SK-N-SH (cell line): ENCODE data around the gene UAP1L1. TPM values are rescaled to one million over a fixed set of nuclear protein-coding genes. Genes with fewer than 3 reads are reported as not detected.

Experiments
- CTCF ChIA-PET: fragments of 300-600, 350-600 bp; formaldehyde crosslinking; extraction: SDS; loops from one replicate; lab custom pipeline; 2021; lab: Yijun Ruan, JAX
- POLR2A ChIA-PET: fragments of 350-600 bp; sonication (Branson Sonifier 250); formaldehyde crosslinking; extraction: SDS; loops from one replicate; lab custom pipeline; 2020; ENCODE audit warnings: antibody characterized with exemption, inconsistent platforms; lab: Yijun Ruan, JAX
- DNase-seq: peaks from one replicate; pipeline ENCODE4 v3.0.0; 2012
- H2AFZ ChIP-seq: fragments of 200-600 bp; sonication (generic); 2 replicates; pipeline ENCODE4 v1.8.1; 2016; ENCODE audit warnings: antibody characterized with exemption, mild to moderate bottlenecking, low read depth
- H3F3A ChIP-seq: fragments of 200-600 bp; sonication (generic); replicated peaks from 2 replicates; pipeline ENCODE3; 2016; ENCODE audit warnings: antibody characterized with exemption, mild to moderate bottlenecking; ENCODE audit not compliant: insufficient read depth
- H3K27ac ChIP-seq, 2 experiments: fragments of 200-500 bp in 1 of 2; fragments of 200-600 bp in 1 of 2; sonication (Bioruptor generic) in 1 of 2; sonication (generic), shearing (Covaris generic) in 1 of 2; 2 replicates each; pipeline versions ENCODE4 v1.5.1 to v1.6.1; 2014 to 2016; ENCODE audit warnings: low read depth in 2 of 2, inconsistent platforms in 1 of 2, low read length in 1 of 2, mild to moderate bottlenecking in 1 of 2, mixed read lengths in 1 of 2
- H3K27me3 ChIP-seq: fragments of 200-600 bp; sonication (generic), shearing (Covaris generic); 2 replicates; pipeline ENCODE4 v1.6.1; 2016; ENCODE audit warnings: mixed run types; ENCODE audit not compliant: insufficient read depth
- H3K36me3 ChIP-seq, 2 experiments: fragments of 200-500 bp in 1 of 2; fragments of 200-600 bp in 1 of 2; sonication (Bioruptor generic) in 1 of 2; sonication (generic) in 1 of 2; replicated peaks in 1 of 2; 2 replicates each; pipeline versions ENCODE3 to v1.5.1; 2014 to 2016; ENCODE audit warnings: low read length in 1 of 2, mild to moderate bottlenecking in 1 of 2; ENCODE audit not compliant: insufficient read depth in 2 of 2, control insufficient read depth in 1 of 2
- H3K4me1 ChIP-seq, 2 experiments: fragments of 200-500 bp in 1 of 2; fragments of 200-600 bp in 1 of 2; sonication (Bioruptor generic) in 1 of 2; sonication (generic), shearing (Covaris generic) in 1 of 2; 2 replicates each; pipeline versions ENCODE4 v1.5.1 to v1.6.1; 2014 to 2016; ENCODE audit warnings: low read depth in 1 of 2, low read length in 1 of 2, mixed run types in 1 of 2; ENCODE audit not compliant: insufficient read depth in 2 of 2, control insufficient read depth in 1 of 2
- H3K4me2 ChIP-seq: fragments of 200-600 bp; sonication (generic), shearing (Covaris generic); 2 replicates; pipeline ENCODE4 v1.6.1; 2017; ENCODE audit warnings: mixed run types
- H3K4me3 ChIP-seq, 2 experiments: fragments of 200-500 bp in 1 of 2; fragments of 200-600 bp in 1 of 2; sonication (Bioruptor generic) in 1 of 2; sonication (generic), shearing (Covaris generic) in 1 of 2; 2 replicates each; pipeline versions ENCODE4 v1.5.1 to v1.8.1; 2014 to 2016; ENCODE audit warnings: low read depth in 2 of 2, inconsistent platforms in 1 of 2, low read length in 1 of 2, mild to moderate bottlenecking in 1 of 2, mixed read lengths in 1 of 2, moderate library complexity in 1 of 2
- H3K79me2 ChIP-seq: fragments of 200-600 bp; sonication (generic); 2 replicates; pipeline ENCODE4 v1.8.1; 2017; ENCODE audit warnings: mild to moderate bottlenecking; ENCODE audit not compliant: insufficient read depth
- H3K9ac ChIP-seq: fragments of 200-600 bp; sonication (generic); 2 replicates; pipeline ENCODE4 v1.6.1; 2017; ENCODE audit warnings: mixed run types
- H3K9me2 ChIP-seq: fragments of 200-600 bp; sonication (generic); 2 replicates; pipeline ENCODE4 v1.6.1; 2017; ENCODE audit warnings: mixed run types
- H3K9me3 ChIP-seq: fragments of 200-600 bp; sonication (generic); 2 replicates; pipeline ENCODE4 v1.6.1; 2017; ENCODE audit warnings: mixed run types, mild to moderate bottlenecking, moderate library complexity
- H4K20me1 ChIP-seq: fragments of 200-600 bp; sonication (generic); 2 replicates; pipeline ENCODE4 v1.6.1; 2017; ENCODE audit warnings: mild to moderate bottlenecking, mixed run types; ENCODE audit not compliant: insufficient read depth
- CHD2 ChIP-seq: fragments of 150-350 bp; IDR thresholded peaks from 2 replicates; pipeline ENCODE4 v1.6.1; 2018; ENCODE audit warnings: low read length; ENCODE audit not compliant: partially characterized antibody
- EP300 ChIP-seq, 2 experiments: IDR thresholded peaks; 2 replicates each; pipeline versions ENCODE4 v1.4.0 to v1.6.1; 2012; ENCODE audit warnings: borderline replicate concordance in 1 of 2, low read depth in 1 of 2, low read length in 1 of 2
- FOXM1 ChIP-seq: IDR thresholded peaks from 2 replicates; pipeline ENCODE4 v1.4.0; 2012; ENCODE audit warnings: low read depth, mild to moderate bottlenecking
- GABPA ChIP-seq: IDR thresholded peaks from 2 replicates; pipeline ENCODE4 v1.4.0; 2012; ENCODE audit warnings: low read depth, mild to moderate bottlenecking
- GATA2 ChIP-seq: sonication (generic); formaldehyde crosslinking; IDR thresholded peaks from 2 replicates; pipeline ENCODE4 v1.5.0; 2020; ENCODE audit warnings: mild to moderate bottlenecking, missing genetic modification reagents
- JUND ChIP-seq: IDR thresholded peaks from 2 replicates; pipeline ENCODE4 v1.4.0; 2012
- MEF2A ChIP-seq: IDR thresholded peaks from 2 replicates; pipeline ENCODE4 v1.4.0; 2012; ENCODE audit warnings: low read depth, borderline replicate concordance
- MXI1 ChIP-seq: IDR thresholded peaks from 2 replicates; pipeline ENCODE4 v1.6.1; 2012; ENCODE audit warnings: mild to moderate bottlenecking, low read depth, low read length, improper control_type of control experiment
- NFIC ChIP-seq: IDR thresholded peaks from 2 replicates; pipeline ENCODE4 v1.4.0; 2012; ENCODE audit warnings: borderline replicate concordance
- POLR2AphosphoS5 ChIP-seq: IDR thresholded peaks from 2 replicates; pipeline ENCODE4 v1.6.1; 2012; ENCODE audit warnings: low read depth, low read length
- RFX5 ChIP-seq: IDR thresholded peaks from 2 replicates; pipeline ENCODE4 v1.6.1; 2012; ENCODE audit warnings: mild to moderate bottlenecking, improper control_type of control experiment, low read length
- SIN3A ChIP-seq: IDR thresholded peaks from 2 replicates; pipeline ENCODE4 v1.6.1; 2012; ENCODE audit warnings: low read depth, mild to moderate bottlenecking, low read length, moderate library complexity, borderline replicate concordance
- SMC3 ChIP-seq: IDR thresholded peaks from 2 replicates; pipeline ENCODE4 v1.6.1; 2012; ENCODE audit warnings: low read depth, low read length, improper control_type of control experiment
- TAF1 ChIP-seq: IDR thresholded peaks from 2 replicates; pipeline ENCODE4 v1.6.1; 2012; ENCODE audit warnings: low read depth, mild to moderate bottlenecking, low read length, moderate library complexity, borderline replicate concordance
- TCF12 ChIP-seq: IDR thresholded peaks from 2 replicates; pipeline ENCODE4 v1.4.0; 2012
- WGBS: methylation state at CpG from one replicate; pipeline ENCODE4 v1.1.6; 2017; ENCODE audit warnings: low lambda C conversion rate; 5-methylcytosine and 5-hydroxymethylcytosine counted together
- polyA plus RNA-seq, 3 experiments: library from polyadenylated mRNA; depleted of rRNA; stranded (reverse); fragments of >200 nt; gene quantifications; 2 replicates each; pipeline ENCODE4 v1.2.3, GENCODE V29; 2012
- TF ChIP-seq, protein P1 (sequence below): fragments of 150-350 bp; IDR thresholded peaks from 2 replicates; pipeline ENCODE4 v1.6.1; 2016; ENCODE audit warnings: mild to moderate bottlenecking, low read depth, low read length
- TF ChIP-seq, protein P2 (sequence below): IDR thresholded peaks from 2 replicates; pipeline ENCODE4 v1.6.1; 2012; ENCODE audit warnings: mild to moderate bottlenecking, low read depth, low read length, moderate library complexity
- TF ChIP-seq, protein P3 (sequence below): IDR thresholded peaks from 2 replicates; pipeline ENCODE4 v1.4.0; 2012; ENCODE audit warnings: low read depth, borderline replicate concordance
- TF ChIP-seq, protein P4 (sequence below): IDR thresholded peaks from 2 replicates; pipeline ENCODE4 v1.4.0; 2012; ENCODE audit warnings: low read depth

The UAP1L1 gene
- polyA plus RNA-seq, 1 of the 3 experiments (the other 2 are of a cell fraction): 5.6 TPM

DNA sequence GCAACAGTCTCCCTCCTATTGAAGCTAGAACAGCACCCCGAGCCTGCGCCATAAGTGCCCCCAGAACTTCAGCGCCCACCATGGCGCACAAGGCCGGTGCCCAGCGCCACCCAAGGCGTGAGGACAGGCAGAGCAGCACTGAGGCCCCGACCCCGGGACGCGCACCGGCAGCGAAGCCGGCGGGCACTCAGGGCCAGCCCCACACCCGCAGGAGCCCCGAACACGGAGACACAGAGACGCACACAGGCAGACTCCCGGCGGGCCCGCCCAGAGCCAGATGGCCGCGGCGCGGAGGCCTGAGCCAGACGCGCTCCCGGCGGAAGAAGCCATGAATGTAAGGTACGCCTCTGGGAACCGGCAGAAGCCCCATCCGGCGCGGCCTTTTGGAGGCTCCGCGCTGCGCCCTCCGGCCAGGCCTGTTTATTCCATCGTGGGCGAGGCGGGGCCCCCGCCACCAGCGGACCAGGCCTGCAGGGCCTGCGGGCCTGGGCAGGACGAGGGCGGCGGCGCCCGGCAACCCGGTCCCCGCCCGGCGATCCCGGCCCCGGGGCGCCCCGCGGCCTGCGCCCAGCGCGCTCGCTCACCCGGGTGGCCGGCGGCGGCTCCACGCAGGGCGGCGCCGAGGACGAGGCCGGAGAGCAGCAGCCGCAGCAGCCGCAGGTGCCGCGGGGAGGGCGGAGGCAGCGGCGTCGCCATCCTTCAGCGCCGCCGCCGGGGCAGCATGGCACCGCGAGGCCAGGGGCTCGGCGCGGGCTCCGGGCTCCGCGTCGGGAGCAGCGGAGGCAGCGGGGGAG, 31.8 kb upstream of the UAP1L1 start:
- Histone ChIP-seq H3F3A (peaks cover 3% of the 10 kb centered on the region), H3K79me2 (no peaks in the 10 kb centered on the region), H4K20me1 (peaks cover 26% of the 10 kb centered on the region), H3K27ac (peak overlapping the region in 1 of 2 experiments; percentile 78; a peak in 2 of 4 replicates), H3K4me1 (peaks cover 11 to 25% of the 10 kb centered on the region in 2 experiments; a peak in 2 of 4 replicates), H3K9ac (peak overlapping the region; percentile 41), H3K4me3 (peak overlapping the region; percentile 62 to 73), H3K27me3 (0 out of 2 replicates have a peak, but pooled peaks cover 5% of the 10 kb centered on the region), H2AFZ (peak overlapping the region; percentile 84; the same call in 1 of the 2 replicates), H3K9me3 (no peaks in the 10 kb centered on the region), H3K9me2 (no peaks in the 10 kb centered on the region), H3K4me2 (peak overlapping the region; percentile 96), H3K36me3 (peaks cover 0 to 4% of the 10 kb centered on the region in 2 experiments)
- ChIA-PET POLR2A (interaction anchor here (0.6 kb wide), 1 partner anchor 208 kb away, joined by 3 read pairs; no protein-coding TSS in a partner anchor), CTCF (interaction anchor here (0.7 to 19.8 kb wide), 16 partner anchors 10 to 258 kb away, joined by 3 to 803 read pairs (median 4); partner anchors contain the start of genes ABCA2, C8G, FBXW5 and FUT7)
- DNase-seq: peak; percentile 81
- no peak for TF ChIP-seq GATA2 (CRISPR knock-in tag)
- WGBS: 0% methylated on average over 18 of the region's 96 CpGs

DNA sequence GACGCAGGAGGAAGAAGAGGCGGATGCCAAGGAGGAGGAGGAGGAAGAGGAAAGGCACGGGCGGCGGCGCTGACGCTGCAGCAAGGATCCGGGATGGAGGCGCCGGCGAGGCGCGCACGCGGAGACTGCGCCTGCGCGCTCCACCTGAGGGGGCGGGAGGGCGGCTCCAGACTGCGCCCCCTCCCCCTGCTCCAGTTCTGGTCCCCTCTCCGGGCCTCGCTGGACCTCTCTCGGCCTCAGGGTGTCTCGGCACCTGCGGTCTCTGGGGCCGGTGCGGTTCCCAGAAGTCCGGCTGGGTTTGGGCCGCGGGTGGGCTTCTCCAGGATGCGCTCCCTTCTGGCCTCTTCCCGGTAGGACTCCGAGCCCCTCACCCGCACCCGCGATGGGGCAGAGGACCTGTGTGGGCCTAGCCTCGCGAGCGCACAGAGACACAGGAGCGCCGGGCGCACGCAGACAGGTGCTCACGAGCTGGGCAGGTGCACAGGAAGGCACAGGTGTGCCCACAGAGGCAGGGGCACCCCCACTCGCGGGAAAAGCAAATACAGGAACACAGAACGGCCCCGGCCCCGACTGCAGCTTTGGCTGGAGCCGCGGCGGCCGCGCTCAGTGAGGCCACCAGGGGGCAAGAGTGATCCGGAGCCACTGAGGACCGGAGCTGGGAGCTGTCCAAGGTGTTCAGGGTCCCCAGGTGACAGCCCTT, 31.1 kb upstream of the UAP1L1 start, which contains the start of gene NPDC1:
Gene NPDC1, minus strand, starts transcription at position 90 of the 700 bp plus-strand sequence. CDS start 188 bp downstream, outside the sequence.
- Histone ChIP-seq H4K20me1 (peaks cover 26% of the 10 kb centered on the region), H3K79me2 (no peaks in the 10 kb centered on the region), H3K4me1 (peaks cover 11 to 25% of the 10 kb centered on the region in 2 experiments; a peak in 2 of 4 replicates), H3K4me3 (peak within 1 kb of the TSS; percentile 62 to 73), H3K27me3 (0 out of 2 replicates have a peak, but pooled peaks cover 5% of the 10 kb centered on the region), H3K9me2 (no peaks in the 10 kb centered on the region), H3K9ac (peak within 1 kb of the TSS; percentile 41), H3K27ac (peak within 1 kb of the TSS in 1 of 2 experiments; percentile 78; a peak in 2 of 4 replicates), H3K4me2 (peak within 1 kb of the TSS; percentile 96), H3K36me3 (no peaks in the 10 kb centered on the region), H2AFZ (peak within 1 kb of the TSS; percentile 84; the same call in 1 of the 2 replicates), H3K9me3 (no peaks in the 10 kb centered on the region), H3F3A (peaks cover 3% of the 10 kb centered on the region)
- CTCF ChIA-PET: interaction anchor here (0.5 to 19.8 kb wide), 32 partner anchors 9 to 317 kb away, joined by 3 to 803 read pairs (median 5); partner anchors contain the start of genes ABCA2, C8G, CYSRT1 and DPP7
- DNase-seq: peak; percentile 96
- 4% methylated on average over 16 of the region's 57 CpGs for WGBS
- POLR2A ChIA-PET: interaction anchor here (1.3 to 1.7 kb wide), 4 partner anchors 9 to 40 kb away, joined by 4 to 12 read pairs (median 8); partner anchors contain the start of genes MAN1B1 and SAPCD2
- TF ChIP-seq GATA2 (CRISPR knock-in tag) (no peak), POLR2AphosphoS5 (no peak), GABPA (no peak), JUND (no peak), CHD2 (peak; percentile 9), NFIC (no peak), TAF1 (no peak), TCF12 (no peak), SIN3A (peak; percentile 88), FOXM1 (no peak), RFX5 (no peak), MXI1 (peak; percentile 13; the same call in 1 of the 2 replicates), MEF2A (no peak), SMC3 (peak; percentile 83), EP300 (IDR thresholded peaks at IDR 0.05; ENCODE audit: borderline replicate concordance in 1 of 2, low read depth in 1 of 2, low read length in 1 of 2) (no peak)
- TF ChIP-seq, protein P1, sequence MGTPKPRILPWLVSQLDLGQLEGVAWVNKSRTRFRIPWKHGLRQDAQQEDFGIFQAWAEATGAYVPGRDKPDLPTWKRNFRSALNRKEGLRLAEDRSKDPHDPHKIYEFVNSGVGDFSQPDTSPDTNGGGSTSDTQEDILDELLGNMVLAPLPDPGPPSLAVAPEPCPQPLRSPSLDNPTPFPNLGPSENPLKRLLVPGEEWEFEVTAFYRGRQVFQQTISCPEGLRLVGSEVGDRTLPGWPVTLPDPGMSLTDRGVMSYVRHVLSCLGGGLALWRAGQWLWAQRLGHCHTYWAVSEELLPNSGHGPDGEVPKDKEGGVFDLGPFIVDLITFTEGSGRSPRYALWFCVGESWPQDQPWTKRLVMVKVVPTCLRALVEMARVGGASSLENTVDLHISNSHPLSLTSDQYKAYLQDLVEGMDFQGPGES: no peak
- TF ChIP-seq, protein P2, sequence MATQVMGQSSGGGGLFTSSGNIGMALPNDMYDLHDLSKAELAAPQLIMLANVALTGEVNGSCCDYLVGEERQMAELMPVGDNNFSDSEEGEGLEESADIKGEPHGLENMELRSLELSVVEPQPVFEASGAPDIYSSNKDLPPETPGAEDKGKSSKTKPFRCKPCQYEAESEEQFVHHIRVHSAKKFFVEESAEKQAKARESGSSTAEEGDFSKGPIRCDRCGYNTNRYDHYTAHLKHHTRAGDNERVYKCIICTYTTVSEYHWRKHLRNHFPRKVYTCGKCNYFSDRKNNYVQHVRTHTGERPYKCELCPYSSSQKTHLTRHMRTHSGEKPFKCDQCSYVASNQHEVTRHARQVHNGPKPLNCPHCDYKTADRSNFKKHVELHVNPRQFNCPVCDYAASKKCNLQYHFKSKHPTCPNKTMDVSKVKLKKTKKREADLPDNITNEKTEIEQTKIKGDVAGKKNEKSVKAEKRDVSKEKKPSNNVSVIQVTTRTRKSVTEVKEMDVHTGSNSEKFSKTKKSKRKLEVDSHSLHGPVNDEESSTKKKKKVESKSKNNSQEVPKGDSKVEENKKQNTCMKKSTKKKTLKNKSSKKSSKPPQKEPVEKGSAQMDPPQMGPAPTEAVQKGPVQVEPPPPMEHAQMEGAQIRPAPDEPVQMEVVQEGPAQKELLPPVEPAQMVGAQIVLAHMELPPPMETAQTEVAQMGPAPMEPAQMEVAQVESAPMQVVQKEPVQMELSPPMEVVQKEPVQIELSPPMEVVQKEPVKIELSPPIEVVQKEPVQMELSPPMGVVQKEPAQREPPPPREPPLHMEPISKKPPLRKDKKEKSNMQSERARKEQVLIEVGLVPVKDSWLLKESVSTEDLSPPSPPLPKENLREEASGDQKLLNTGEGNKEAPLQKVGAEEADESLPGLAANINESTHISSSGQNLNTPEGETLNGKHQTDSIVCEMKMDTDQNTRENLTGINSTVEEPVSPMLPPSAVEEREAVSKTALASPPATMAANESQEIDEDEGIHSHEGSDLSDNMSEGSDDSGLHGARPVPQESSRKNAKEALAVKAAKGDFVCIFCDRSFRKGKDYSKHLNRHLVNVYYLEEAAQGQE: peak; percentile 98
- TF ChIP-seq, protein P3, sequence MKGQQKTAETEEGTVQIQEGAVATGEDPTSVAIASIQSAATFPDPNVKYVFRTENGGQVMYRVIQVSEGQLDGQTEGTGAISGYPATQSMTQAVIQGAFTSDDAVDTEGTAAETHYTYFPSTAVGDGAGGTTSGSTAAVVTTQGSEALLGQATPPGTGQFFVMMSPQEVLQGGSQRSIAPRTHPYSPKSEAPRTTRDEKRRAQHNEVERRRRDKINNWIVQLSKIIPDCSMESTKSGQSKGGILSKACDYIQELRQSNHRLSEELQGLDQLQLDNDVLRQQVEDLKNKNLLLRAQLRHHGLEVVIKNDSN: no peak
- TF ChIP-seq, protein P4, sequence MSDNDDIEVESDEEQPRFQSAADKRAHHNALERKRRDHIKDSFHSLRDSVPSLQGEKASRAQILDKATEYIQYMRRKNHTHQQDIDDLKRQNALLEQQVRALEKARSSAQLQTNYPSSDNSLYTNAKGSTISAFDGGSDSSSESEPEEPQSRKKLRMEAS: peak; percentile 30; the same call in 1 of the 2 replicates
